ENCODE measurements around the gene KTN1.

GRCh38 chr14:55614304-55614703 is 34.3 kb downstream of the KTN1 start:
- no peak for TF ChIP-seq CREB5 (CRISPR knock-in tag; IDR thresholded peaks at IDR 0.05; ENCODE audit: low read depth)
- no peak for TF ChIP-seq ZNF70 (CRISPR knock-in tag; IDR thresholded peaks at IDR 0.05)
- TF ChIP-seq PPARA (CRISPR knock-in tag; IDR thresholded peaks at IDR 0.05; ENCODE audit: borderline replicate concordance) = no peak
- no peak for TF ChIP-seq PATZ1 (CRISPR knock-in tag; IDR thresholded peaks at IDR 0.05; ENCODE audit: borderline replicate concordance)
- TF ChIP-seq RARB (CRISPR knock-in tag; IDR thresholded peaks at IDR 0.05) = no peak
- TF ChIP-seq POU6F1 (CRISPR knock-in tag; IDR thresholded peaks at IDR 0.05; ENCODE audit: borderline replicate concordance, low read depth) = no peak
- TF ChIP-seq ARNTL (CRISPR knock-in tag; IDR thresholded peaks at IDR 0.05; ENCODE audit: borderline replicate concordance, low read depth) = no peak
- TF ChIP-seq ESRRG (CRISPR knock-in tag; IDR thresholded peaks at IDR 0.05) = no peak
- no peak for TF ChIP-seq GLIS3 (CRISPR knock-in tag; IDR thresholded peaks at IDR 0.05)
- no peak for TF ChIP-seq OSR1 (CRISPR knock-in tag; IDR thresholded peaks at IDR 0.05)
- TF ChIP-seq CSRNP3 (CRISPR knock-in tag; IDR thresholded peaks at IDR 0.05) = no peak
- no peak for TF ChIP-seq CSDC2 (CRISPR knock-in tag; IDR thresholded peaks at IDR 0.05)
